ENCODE data around the gene GNMT. TPM values are rescaled to one million over a fixed set of nuclear protein-coding genes. Genes with fewer than 3 reads are reported as not detected.

The GNMT gene
- total and polyA plus RNA-seq, 9 of the 15 experiments (the other 6 are each of a cell fraction or from before 2014, with no cell fraction given): 0.11 to 0.29 (median 0.15) TPM; not detected in 6

GRCh38 chr6:42978839-42979522 is 18.4 kb downstream of the GNMT start, which contains the start of gene PEX6 (continued):
- TF ChIP-seq RREB1 (CRISPR knock-in tag; IDR thresholded peaks at IDR 0.05) (peak; percentile 70; the same call in 1 of the 2 replicates), FOXK1 (CRISPR knock-in tag; IDR thresholded peaks at IDR 0.05; ENCODE audit: borderline replicate concordance) (0 out of 2 replicates have a peak, but pooled peaks have one; percentile 47), KLF16 (IDR thresholded peaks at IDR 0.05) (no peak), ETV1 (tag; conservative IDR thresholded peaks at IDR 0.05; ENCODE audit: low read depth) (peak; percentile 93), SMARCB1 (IDR thresholded peaks at IDR 0.05; ENCODE audit: insufficient read length, low read depth) (peak; percentile 51), BCOR (IDR thresholded peaks at IDR 0.05) (peak; percentile 59; the same call in 1 of the 2 replicates), ZNF75A (CRISPR knock-in tag; IDR thresholded peaks at IDR 0.05) (no peak), GTF2F1 (IDR thresholded peaks at IDR 0.05; ENCODE audit: low read depth, low read length) (peak; percentile 93), LARP7 (IDR thresholded peaks at IDR 0.05) (peak; percentile 40; the same call in 1 of the 2 replicates), PYGO2 (tag; IDR thresholded peaks at IDR 0.05) (no peak), E4F1 (CRISPR knock-in tag; IDR thresholded peaks at IDR 0.05; ENCODE audit: borderline replicate concordance) (no peak), ZBTB43 (CRISPR knock-in tag; IDR thresholded peaks at IDR 0.05) (no peak), PTTG1 (tag; IDR thresholded peaks at IDR 0.05; ENCODE audit: low read depth) (no peak), GTF2E2 (tag; IDR thresholded peaks at IDR 0.05) (peak; percentile 63; the same call in 1 of the 2 replicates), POLR2A (conservative IDR thresholded peaks at IDR 0.05) (peak; percentile 97), HNRNPLL (IDR thresholded peaks at IDR 0.05; ENCODE audit: low read depth, low read length, poor library complexity, severe bottlenecking) (peak; percentile 94), RFX5 (IDR thresholded peaks at IDR 0.05; ENCODE audit: low read depth, low read length) (0 out of 2 replicates have a peak, but pooled peaks have one; percentile 58), HLTF (IDR thresholded peaks at IDR 0.05) (no peak), HDGF (IDR thresholded peaks at IDR 0.05) (peak; percentile 81; the same call in 1 of the 2 replicates), ZFP36 (IDR thresholded peaks at IDR 0.05; ENCODE audit: low read depth, low read length, partially characterized antibody) (peak; percentile 26)

Measured in K562 (cell line).